Cerebellar nuclear complex (tissue), 1 donor: ENCODE measurements around the gene LEKR1.

Experiments used
- DNase-seq, 2 experiments: peaks; one replicate each; lab custom pipeline; 2025; lab: John Stamatoyannopoulos, UW

LEKR1 gene

DNA sequence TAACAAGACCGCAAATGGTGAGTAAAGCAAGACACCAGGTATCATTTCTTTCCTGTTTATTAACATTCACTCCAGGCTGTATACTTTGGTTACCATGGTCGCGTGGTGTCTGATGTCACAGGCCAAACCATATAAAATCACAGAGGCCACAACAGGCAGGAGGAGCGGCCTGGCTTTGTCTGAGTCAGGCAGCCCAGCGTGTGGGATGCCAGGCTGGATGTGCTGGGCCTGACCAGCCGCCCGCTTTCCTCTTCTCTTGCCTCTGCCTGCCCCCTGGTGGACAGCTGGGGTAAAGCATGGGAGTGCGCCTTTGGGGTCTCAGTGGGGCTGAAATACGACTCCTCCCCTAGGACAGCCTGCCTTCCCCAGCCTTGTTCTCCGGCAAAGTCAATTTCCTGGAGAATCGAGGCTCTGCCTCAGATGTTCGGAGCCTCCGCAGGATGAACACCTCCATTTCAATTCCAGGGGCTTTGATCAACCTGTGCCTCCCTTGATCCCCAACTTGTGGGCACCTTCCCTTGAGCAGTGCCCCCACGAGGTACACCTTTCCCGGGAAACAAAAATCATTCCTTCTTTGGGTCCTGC is 255.6 kb downstream of the LEKR1 start:
- no peak for DNase-seq

- DNase-seq: no peak
Observed at GRCh38 chr3:157082305-157082982, 256.3 kb downstream of the LEKR1 start.

GRCh38 chr3:157083824-157084223 is 257.7 kb downstream of the LEKR1 start:
- DNase-seq: no peak

DNA sequence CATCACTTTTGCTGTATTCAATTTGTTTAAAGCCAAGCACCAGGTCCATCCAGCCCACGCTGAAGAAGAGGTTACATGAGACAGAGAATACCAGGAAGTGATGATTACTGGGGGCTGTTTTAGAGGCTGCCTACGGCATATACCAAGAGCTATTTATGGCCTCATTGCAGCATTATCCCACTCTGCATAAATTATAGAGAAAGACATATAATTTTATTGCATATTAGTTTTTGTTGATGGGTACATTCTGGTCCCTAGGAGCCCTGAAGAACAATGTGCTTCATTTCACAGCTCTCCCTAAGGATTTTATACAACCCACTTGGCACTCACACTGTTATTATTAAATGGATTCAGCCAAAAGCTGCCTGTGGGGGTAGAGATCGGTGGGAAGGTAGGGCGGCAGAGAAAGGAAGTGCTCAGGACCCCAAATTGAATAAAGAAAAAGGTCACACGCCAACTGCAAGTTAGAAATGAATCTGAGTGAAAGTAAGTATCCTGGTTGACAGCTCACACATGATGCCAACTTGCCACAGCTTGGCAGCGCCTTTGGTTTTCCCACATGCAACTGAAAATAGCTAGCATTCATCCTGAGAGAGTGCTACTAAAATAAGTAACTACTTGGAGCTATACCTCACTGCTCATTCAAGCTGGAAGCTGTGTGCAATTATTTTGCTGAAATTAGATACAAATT is 260.1 kb downstream of the LEKR1 start:
- no peak for DNase-seq

DNA sequence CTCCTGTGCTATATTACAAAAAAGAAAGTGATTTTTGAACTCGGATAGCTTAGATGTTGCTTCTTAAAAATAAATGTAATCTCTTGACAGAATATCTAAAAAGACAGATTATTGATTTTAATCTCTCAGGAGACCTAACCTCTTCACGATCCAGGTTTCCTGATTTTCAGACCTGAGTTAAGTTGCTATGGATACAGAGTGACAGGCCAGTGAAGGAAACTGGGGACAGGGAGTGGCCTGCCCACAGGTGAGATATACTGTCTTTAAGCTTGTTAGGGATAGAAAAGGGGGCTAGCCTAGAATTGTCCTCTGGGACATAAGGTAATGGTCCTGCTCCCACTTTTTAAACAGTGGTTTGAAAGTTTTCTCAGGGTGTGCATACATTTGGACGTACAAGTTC is 260.6 kb downstream of the LEKR1 start:
- DNase-seq: no peak

GRCh38 chr3:157087373-157087772 is 261.2 kb downstream of the LEKR1 start:
- DNase-seq: no peak

DNA sequence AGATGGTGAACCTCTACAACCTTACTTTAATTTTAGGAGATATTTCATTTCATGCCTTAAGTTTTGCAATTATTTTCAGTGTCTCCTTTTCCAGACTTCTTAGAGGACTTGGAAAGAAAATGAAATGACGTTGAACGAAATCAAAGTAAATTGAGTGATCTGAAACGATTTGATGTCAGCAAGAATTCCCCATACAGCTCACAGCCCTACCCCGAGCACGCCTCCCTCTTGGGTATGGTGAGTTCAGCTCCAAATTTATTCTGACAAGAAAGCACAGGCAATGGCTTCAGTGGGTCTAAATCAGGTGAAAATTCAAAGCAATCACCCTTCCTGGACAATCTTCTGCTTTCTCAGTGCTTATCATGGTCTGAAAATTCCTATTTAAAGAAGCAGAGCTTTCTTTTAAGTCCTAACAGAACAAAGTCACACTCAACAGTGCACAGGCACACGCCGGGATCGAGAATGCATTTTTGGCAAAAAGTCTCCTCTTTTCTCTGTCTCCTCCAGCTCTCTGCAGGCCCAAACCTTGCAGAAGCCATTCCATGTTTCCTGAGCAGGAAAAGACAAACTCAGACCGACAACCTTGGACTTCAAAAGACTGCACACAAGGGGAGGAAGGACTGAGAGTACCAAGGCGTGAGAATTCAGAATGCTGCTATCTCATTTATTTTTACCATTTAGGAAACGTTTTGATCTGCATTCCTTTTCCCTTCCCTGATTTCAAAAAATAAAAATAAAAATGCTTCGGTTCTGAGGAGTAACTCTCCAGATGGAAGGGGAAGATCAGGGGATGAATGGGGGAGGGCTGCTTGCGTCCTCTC is 261.8 kb downstream of the LEKR1 start:
- no peak for DNase-seq

DNA sequence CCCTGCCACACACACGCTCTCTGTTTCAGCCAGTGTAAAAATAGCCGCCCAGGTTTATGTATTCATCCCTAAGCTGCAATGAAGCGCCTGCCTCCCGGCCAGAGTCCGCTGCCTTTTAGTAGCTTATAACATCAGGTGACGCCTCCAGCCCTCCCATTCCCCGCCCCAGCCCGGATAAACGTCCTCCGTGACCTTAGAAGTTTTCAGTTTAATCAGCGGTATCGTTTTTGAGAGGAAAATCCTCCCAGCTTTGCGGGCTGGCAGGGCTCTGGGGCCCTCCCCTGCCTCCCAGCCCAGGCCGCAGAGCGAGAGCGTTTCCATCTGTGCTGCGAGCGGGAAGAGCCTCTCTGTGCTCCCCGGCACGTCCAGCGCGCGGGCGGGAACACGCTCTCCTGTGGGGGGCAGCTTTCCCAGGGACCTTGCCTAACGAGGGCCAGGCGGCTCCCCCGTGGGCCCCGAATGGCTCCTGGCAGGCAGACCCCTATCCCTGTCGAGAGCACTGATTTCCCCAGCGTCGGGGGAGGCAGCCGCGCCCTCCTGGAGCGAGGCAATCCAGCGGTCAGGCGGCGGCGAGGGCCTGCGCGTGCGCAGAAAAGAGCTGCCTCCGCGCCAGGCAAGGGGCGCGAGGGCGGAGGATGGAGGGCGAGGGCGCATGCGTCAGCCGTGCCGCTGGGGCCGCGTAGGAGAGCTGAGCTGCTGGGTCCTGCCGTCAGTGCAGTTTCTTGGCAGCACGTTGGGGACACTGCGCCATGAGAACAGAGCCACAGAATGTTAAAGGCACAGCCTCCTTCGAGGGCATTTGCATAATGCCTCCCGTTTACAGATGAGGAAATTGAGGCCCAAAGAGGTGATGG is 262.7 kb downstream of the LEKR1 start:
- DNase-seq: no peak

- DNase-seq: no peak
Observed at GRCh38 chr3:157089455-157090221, 263.5 kb downstream of the LEKR1 start.

DNA sequence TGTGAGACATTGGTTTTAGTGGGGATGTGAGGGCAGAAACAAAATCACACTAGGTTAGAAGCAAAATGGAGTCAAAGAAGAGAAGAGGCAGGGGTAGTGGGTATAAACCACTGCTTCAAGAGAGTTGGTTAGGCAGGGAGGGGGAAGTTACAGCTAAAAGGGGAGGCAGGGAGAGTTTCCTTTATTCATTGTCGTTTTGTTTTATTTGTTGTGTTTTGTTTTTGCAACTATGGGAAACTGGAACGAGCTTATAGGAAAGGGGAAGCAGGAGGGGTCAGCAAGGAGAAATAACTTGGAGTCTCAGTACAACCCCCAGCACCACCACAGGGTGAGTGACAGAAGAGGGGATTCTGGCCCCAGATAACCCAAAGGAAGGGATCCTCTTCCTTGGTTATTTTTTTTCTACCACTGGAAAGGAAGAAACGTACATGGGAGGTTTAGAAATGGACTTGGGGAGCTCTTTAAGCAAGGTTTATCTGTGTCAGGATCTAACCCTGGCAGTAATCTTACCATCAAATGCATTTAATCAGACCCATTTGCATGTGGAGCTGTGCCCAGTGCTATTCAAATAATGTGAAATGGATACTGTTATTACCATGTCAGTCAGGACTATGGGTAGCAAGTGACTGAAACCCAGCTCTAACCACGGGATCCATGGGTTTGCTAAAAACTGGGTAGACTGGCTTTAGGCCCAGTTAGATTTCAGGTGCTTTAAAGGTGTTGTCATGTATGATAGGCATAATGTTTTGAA is 265.1 kb downstream of the LEKR1 start:
- DNase-seq: no peak

- no peak for DNase-seq
Observed at GRCh38 chr3:157092230-157092629, 266.1 kb downstream of the LEKR1 start.

GRCh38 chr3:157093096-157093495 is 266.9 kb downstream of the LEKR1 start:
- DNase-seq: no peak

DNA sequence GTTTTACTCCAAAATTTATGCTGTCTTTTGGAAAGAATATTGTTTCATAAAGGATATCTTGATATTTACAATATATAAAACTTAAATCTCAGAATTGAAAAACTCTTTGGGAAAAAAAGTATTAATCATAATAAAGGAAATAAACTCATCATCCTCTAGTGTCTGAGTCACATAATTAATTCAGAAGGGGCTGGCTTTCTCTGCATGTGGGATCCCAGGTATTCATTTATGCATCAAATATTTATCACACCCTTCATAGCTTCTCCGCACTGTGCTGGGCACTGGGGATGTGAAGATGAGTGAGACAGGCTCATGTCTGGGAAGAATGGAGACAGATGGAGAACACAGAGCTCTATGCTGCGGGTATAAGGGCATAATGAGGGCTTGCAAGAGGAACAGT is 268.1 kb downstream of the LEKR1 start:
- DNase-seq: no peak

- no peak for DNase-seq
Observed at GRCh38 chr3:157094751-157095480, 268.8 kb downstream of the LEKR1 start.
